ENCODE measurements around the gene CCPG1.

The CCPG1 gene

DNA sequence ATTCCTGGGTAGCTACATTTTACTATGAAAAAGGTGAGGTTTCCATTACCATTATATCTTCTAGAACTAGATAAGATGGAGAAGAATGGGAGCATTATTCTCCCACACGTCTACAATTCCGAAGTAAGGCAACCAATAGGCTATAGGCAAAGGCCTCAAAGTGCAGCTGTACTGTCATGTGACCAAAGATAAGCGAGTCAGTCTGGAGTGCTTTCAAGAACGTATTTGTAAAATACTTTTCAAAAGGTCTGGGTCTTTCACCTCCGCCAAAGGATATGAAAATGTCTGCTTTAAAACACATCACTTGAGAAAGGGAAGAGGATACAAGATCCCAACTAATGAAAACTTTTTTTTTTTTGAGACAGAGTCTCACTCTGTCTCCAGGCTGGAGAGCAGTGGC is 9.9 kb downstream of the CCPG1 start:
- Histone ChIP-seq H2AK5ac (ENCODE audit: low read length) (no peak overlapping the region), H3K27ac (ENCODE audit: low read depth, low read length) (no peak overlapping the region), H3K4me3 (ENCODE audit: low read length) (no peak overlapping the region), H3K4me2 (ENCODE audit: low read length) (no peak overlapping the region), H3K18ac (ENCODE audit: low read length) (no peak overlapping the region), H3K36me3 (ENCODE audit: control insufficient read depth, insufficient read depth, low read length) (no peaks in the 10 kb centered on the region), H2BK15ac (replicated peaks; ENCODE audit: low read depth) (no peak overlapping the region), H4K5ac (ENCODE audit: low read length) (no peak overlapping the region), H4K8ac (ENCODE audit: low read depth, low read length) (no peak overlapping the region), H3K4ac (ENCODE audit: low read depth, low read length) (no peak overlapping the region), H3K9ac (ENCODE audit: low read length) (no peak overlapping the region), H3K79me2 (ENCODE audit: control insufficient read depth, insufficient read depth, low read length) (no peaks in the 10 kb centered on the region), H3K79me1 (ENCODE audit: low read length) (no peaks in the 10 kb centered on the region), H3K4me1 (ENCODE audit: control insufficient read depth, low read depth, low read length) (no peaks in the 10 kb centered on the region), H3K27me3 (ENCODE audit: insufficient read depth, low read length, poor library complexity) (no peaks in the 10 kb centered on the region), H2BK120ac (ENCODE audit: low read depth, low read length) (no peak overlapping the region), H3K56ac (ENCODE audit: low read length) (no peak overlapping the region), H3K23ac (ENCODE audit: low read length) (no peak overlapping the region), H2BK5ac (ENCODE audit: low read length) (no peak overlapping the region)
- WGBS (ENCODE audit: extremely low coverage, insufficient coverage, low lambda C conversion rate): no CpG with 5 or more reads among the region's 5 CpGs
- DNase-seq: no peak

DNA sequence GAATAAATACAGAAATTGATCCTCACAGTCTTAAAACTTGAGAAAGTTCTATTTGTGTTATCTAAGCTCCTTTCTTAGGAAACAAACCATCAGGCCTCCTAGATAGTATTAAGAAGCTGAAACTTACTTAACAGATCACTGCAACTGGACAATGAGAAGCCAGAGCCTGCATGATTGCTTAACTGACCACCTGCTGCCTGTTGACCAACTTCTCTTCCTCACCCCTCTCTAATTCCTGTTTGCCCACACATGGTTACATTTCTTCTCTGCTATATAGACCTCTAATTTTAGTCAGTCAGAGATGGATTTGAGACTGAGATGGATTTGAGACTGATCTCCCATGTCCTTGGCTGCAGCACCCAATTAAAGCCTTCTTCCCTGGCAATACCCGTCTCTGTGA is 13.5 kb downstream of the CCPG1 start:
- no peak overlapping the region for H3K4me3 ChIP-seq (ENCODE audit: low read length)
- no peak for DNase-seq
- H4K5ac ChIP-seq (ENCODE audit: low read length): no peak overlapping the region

DNA sequence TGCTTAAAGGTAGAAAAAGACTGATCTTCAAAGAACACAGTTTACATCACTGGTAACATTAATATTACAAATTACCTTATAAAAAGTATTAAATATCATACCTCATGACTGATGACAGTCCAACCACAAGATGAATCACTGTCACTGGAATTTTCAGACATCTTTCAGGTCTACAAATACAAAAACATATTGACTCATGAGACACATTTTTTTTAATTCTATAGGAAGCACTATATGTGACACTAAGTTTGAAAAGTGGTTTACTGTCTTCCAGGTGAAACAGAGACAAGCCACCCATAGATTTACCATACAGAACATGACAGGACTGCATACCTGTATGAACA is 18.9 kb downstream of the CCPG1 start:
- no peak overlapping the region for H4K5ac ChIP-seq (ENCODE audit: low read length)
- no peak overlapping the region for H2BK120ac ChIP-seq (ENCODE audit: low read depth, low read length)
- H3K9ac ChIP-seq (ENCODE audit: low read length): no peak overlapping the region
- no peaks in the 10 kb centered on the region for H3K79me1 ChIP-seq (ENCODE audit: low read length)
- no peaks in the 10 kb centered on the region for H3K4me1 ChIP-seq (ENCODE audit: control insufficient read depth, low read depth, low read length)
- no peak overlapping the region for H3K27ac ChIP-seq (ENCODE audit: low read depth, low read length)
- H3K4me2 ChIP-seq (ENCODE audit: low read length): no peak overlapping the region
- H3K4ac ChIP-seq (ENCODE audit: low read depth, low read length): no peak overlapping the region
- no peak overlapping the region for H2BK5ac ChIP-seq (ENCODE audit: low read length)
- H3K23ac ChIP-seq (ENCODE audit: low read length): no peak overlapping the region
- DNase-seq: no peak
- no peak overlapping the region for H2AK5ac ChIP-seq (ENCODE audit: low read length)
- no peak overlapping the region for H3K18ac ChIP-seq (ENCODE audit: low read length)
- H3K79me2 ChIP-seq (ENCODE audit: control insufficient read depth, insufficient read depth, low read length): no peaks in the 10 kb centered on the region
- no peak overlapping the region for H2BK15ac ChIP-seq (replicated peaks; ENCODE audit: low read depth)
- H4K8ac ChIP-seq (ENCODE audit: low read depth, low read length): no peak overlapping the region
- no peaks in the 10 kb centered on the region for H3K36me3 ChIP-seq (ENCODE audit: control insufficient read depth, insufficient read depth, low read length)
- no peak overlapping the region for H3K4me3 ChIP-seq (ENCODE audit: low read length)
- no peak overlapping the region for H3K56ac ChIP-seq (ENCODE audit: low read length)
- no peaks in the 10 kb centered on the region for H3K27me3 ChIP-seq (ENCODE audit: insufficient read depth, low read length, poor library complexity)

More for the DNA sequence above, 13.5 kb downstream of the CCPG1 start:
- H3K79me2 ChIP-seq (ENCODE audit: control insufficient read depth, insufficient read depth, low read length): no peaks in the 10 kb centered on the region
- no peak overlapping the region for H3K9ac ChIP-seq (ENCODE audit: low read length)
- no peaks in the 10 kb centered on the region for H3K36me3 ChIP-seq (ENCODE audit: control insufficient read depth, insufficient read depth, low read length)
- H3K18ac ChIP-seq (ENCODE audit: low read length): no peak overlapping the region
- H3K4me2 ChIP-seq (ENCODE audit: low read length): no peak overlapping the region
- H2BK5ac ChIP-seq (ENCODE audit: low read length): no peak overlapping the region
- no peak overlapping the region for H3K56ac ChIP-seq (ENCODE audit: low read length)
- no peaks in the 10 kb centered on the region for H3K27me3 ChIP-seq (ENCODE audit: insufficient read depth, low read length, poor library complexity)
- H3K79me1 ChIP-seq (ENCODE audit: low read length): no peaks in the 10 kb centered on the region
- WGBS (ENCODE audit: extremely low coverage, insufficient coverage, low lambda C conversion rate): no CpG with 5 or more reads among the region's 1 CpG
- no peak overlapping the region for H2BK15ac ChIP-seq (replicated peaks; ENCODE audit: low read depth)
- H3K4ac ChIP-seq (ENCODE audit: low read depth, low read length): no peak overlapping the region
- H2AK5ac ChIP-seq (ENCODE audit: low read length): no peak overlapping the region
- H2BK120ac ChIP-seq (ENCODE audit: low read depth, low read length): no peak overlapping the region
- no peak overlapping the region for H3K23ac ChIP-seq (ENCODE audit: low read length)
- H3K4me1 ChIP-seq (ENCODE audit: control insufficient read depth, low read depth, low read length): no peaks in the 10 kb centered on the region
- no peak overlapping the region for H4K8ac ChIP-seq (ENCODE audit: low read depth, low read length)
- peak overlapping the region; percentile 19 for H3K27ac ChIP-seq (ENCODE audit: low read depth, low read length)

DNA sequence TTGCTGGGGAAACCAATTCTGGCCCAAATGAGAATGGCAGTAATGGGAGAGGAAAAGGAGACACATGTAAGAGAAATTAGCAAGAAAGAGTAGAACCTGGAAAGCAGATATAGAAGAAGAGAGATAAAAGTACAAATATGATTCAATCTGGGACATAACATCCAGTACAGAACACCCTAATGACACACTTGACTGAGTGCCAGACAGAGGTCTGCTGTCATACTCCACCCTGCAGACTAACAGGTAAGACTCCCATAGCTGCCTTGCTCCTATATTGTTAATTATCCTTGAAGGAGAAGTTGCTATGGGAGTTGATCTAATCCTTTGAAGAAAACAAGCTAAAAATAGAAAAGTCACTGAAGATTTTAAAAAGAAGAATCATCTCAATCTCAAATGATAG is 21.1 kb downstream of the CCPG1 start:
- no peak overlapping the region for H3K4ac ChIP-seq (ENCODE audit: low read depth, low read length)
- no peak overlapping the region for H2AK5ac ChIP-seq (ENCODE audit: low read length)
- H3K23ac ChIP-seq (ENCODE audit: low read length): no peak overlapping the region
- H3K27ac ChIP-seq (ENCODE audit: low read depth, low read length): no peak overlapping the region
- H2BK15ac ChIP-seq (replicated peaks; ENCODE audit: low read depth): no peak overlapping the region
- H3K18ac ChIP-seq (ENCODE audit: low read length): no peak overlapping the region
- H2BK120ac ChIP-seq (ENCODE audit: low read depth, low read length): no peak overlapping the region
- no peaks in the 10 kb centered on the region for H3K27me3 ChIP-seq (ENCODE audit: insufficient read depth, low read length, poor library complexity)
- H3K4me3 ChIP-seq (ENCODE audit: low read length): no peak overlapping the region
- no peak for DNase-seq
- H3K4me1 ChIP-seq (ENCODE audit: control insufficient read depth, low read depth, low read length): no peaks in the 10 kb centered on the region
- no peaks in the 10 kb centered on the region for H3K79me1 ChIP-seq (ENCODE audit: low read length)
- no peak overlapping the region for H4K5ac ChIP-seq (ENCODE audit: low read length)
- no peak overlapping the region for H3K9ac ChIP-seq (ENCODE audit: low read length)
- no peak overlapping the region for H3K56ac ChIP-seq (ENCODE audit: low read length)
- no peak overlapping the region for H3K4me2 ChIP-seq (ENCODE audit: low read length)
- H3K36me3 ChIP-seq (ENCODE audit: control insufficient read depth, insufficient read depth, low read length): no peaks in the 10 kb centered on the region
- no peak overlapping the region for H2BK5ac ChIP-seq (ENCODE audit: low read length)
- no peak overlapping the region for H4K8ac ChIP-seq (ENCODE audit: low read depth, low read length)
- no peaks in the 10 kb centered on the region for H3K79me2 ChIP-seq (ENCODE audit: control insufficient read depth, insufficient read depth, low read length)

DNA sequence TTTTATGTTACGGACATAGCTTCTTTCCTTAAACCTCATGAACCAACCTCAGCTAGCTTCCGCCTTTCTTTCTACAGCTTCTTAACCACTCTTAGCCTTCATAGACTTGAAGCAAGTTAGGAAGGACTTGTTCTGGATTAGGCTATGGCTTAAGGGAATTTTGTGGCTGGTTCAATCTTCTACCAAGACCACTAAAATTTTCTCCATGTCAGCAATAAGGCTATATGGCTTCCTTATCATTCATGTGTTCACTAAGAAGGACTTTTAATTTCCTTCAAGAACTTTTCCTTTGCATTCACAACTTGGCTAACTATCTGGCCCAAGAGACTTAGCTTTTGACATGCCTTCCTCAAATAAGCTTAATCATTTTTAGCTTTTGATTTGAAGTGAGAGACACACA is 24.5 kb downstream of the CCPG1 start:
- Histone ChIP-seq H2AK5ac (ENCODE audit: low read length) (no peak overlapping the region), H3K4me2 (ENCODE audit: low read length) (no peak overlapping the region), H3K9ac (ENCODE audit: low read length) (no peak overlapping the region), H3K4ac (ENCODE audit: low read depth, low read length) (no peak overlapping the region), H3K56ac (ENCODE audit: low read length) (no peak overlapping the region), H2BK15ac (replicated peaks; ENCODE audit: low read depth) (no peak overlapping the region), H3K27me3 (ENCODE audit: insufficient read depth, low read length, poor library complexity) (no peaks in the 10 kb centered on the region), H2BK5ac (ENCODE audit: low read length) (no peak overlapping the region), H3K79me1 (ENCODE audit: low read length) (no peaks in the 10 kb centered on the region), H3K18ac (ENCODE audit: low read length) (no peak overlapping the region), H2BK120ac (ENCODE audit: low read depth, low read length) (no peak overlapping the region), H4K5ac (ENCODE audit: low read length) (no peak overlapping the region), H3K4me1 (ENCODE audit: control insufficient read depth, low read depth, low read length) (no peaks in the 10 kb centered on the region), H4K8ac (ENCODE audit: low read depth, low read length) (no peak overlapping the region), H3K4me3 (ENCODE audit: low read length) (no peak overlapping the region), H3K36me3 (ENCODE audit: control insufficient read depth, insufficient read depth, low read length) (no peaks in the 10 kb centered on the region), H3K23ac (ENCODE audit: low read length) (no peak overlapping the region), H3K79me2 (ENCODE audit: control insufficient read depth, insufficient read depth, low read length) (no peaks in the 10 kb centered on the region), H3K27ac (ENCODE audit: low read depth, low read length) (no peak overlapping the region)
- no CpG with 5 or more reads among the region's 2 CpGs for WGBS (ENCODE audit: extremely low coverage, insufficient coverage, low lambda C conversion rate)
- DNase-seq: no peak

DNA sequence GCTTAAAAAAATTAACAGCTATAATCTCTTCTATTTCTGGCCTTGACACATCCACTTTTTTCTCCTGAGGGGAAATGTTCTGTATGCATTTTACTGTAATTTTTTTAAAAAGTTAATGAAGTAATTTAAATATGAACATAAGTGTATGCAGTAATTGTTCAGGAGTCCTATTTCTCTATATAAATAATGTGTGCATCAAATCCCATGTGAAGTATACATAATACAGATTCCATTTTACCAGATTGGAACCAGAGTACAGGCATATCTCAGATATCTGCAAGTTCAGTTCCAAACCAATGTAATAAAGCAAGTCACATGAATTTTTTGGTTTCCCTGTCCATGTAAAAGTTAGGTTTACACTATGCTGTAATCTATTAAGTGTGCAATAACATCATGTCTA is 26.6 kb downstream of the CCPG1 start:
- H2BK120ac ChIP-seq (ENCODE audit: low read depth, low read length): no peak overlapping the region
- H3K9ac ChIP-seq (ENCODE audit: low read length): no peak overlapping the region
- no peaks in the 10 kb centered on the region for H3K79me1 ChIP-seq (ENCODE audit: low read length)
- DNase-seq: no peak
- H2AK5ac ChIP-seq (ENCODE audit: low read length): no peak overlapping the region
- H3K27ac ChIP-seq (ENCODE audit: low read depth, low read length): no peak overlapping the region
- no peaks in the 10 kb centered on the region for H3K4me1 ChIP-seq (ENCODE audit: control insufficient read depth, low read depth, low read length)
- no peak overlapping the region for H3K18ac ChIP-seq (ENCODE audit: low read length)
- H3K4me3 ChIP-seq (ENCODE audit: low read length): no peak overlapping the region
- H3K4ac ChIP-seq (ENCODE audit: low read depth, low read length): no peak overlapping the region
- no peaks in the 10 kb centered on the region for H3K36me3 ChIP-seq (ENCODE audit: control insufficient read depth, insufficient read depth, low read length)
- no peaks in the 10 kb centered on the region for H3K79me2 ChIP-seq (ENCODE audit: control insufficient read depth, insufficient read depth, low read length)
- no peak overlapping the region for H4K5ac ChIP-seq (ENCODE audit: low read length)
- no peaks in the 10 kb centered on the region for H3K27me3 ChIP-seq (ENCODE audit: insufficient read depth, low read length, poor library complexity)
- no peak overlapping the region for H3K4me2 ChIP-seq (ENCODE audit: low read length)
- H2BK15ac ChIP-seq (replicated peaks; ENCODE audit: low read depth): no peak overlapping the region
- no peak overlapping the region for H4K8ac ChIP-seq (ENCODE audit: low read depth, low read length)
- H3K23ac ChIP-seq (ENCODE audit: low read length): no peak overlapping the region
- H2BK5ac ChIP-seq (ENCODE audit: low read length): no peak overlapping the region
- no peak overlapping the region for H3K56ac ChIP-seq (ENCODE audit: low read length)
